ENCODE measurements around the gene CHN2. TPM values are rescaled to one million over a fixed set of nuclear protein-coding genes. Genes with fewer than 3 reads are reported as not detected.
A peak's percentile ranks its signal among the peaks of the same experiment; 100 is the strongest.
"Not testable (repeated sequence)": the region's sequence is repeated elsewhere in the genome, so short reads cannot be mapped to it uniquely, and the experiment has no call there.

Gene CHN2
- total and polyA plus RNA-seq, 8 donors = 2.8 to 8.9 (median 4.3) TPM

GRCh38 chr7:29527505-29528108 lies 333.0 kb downstream of the CHN2 start:
- Histone ChIP-seq H3K4me3 (no peak overlapping the region), H3K9me3 (peaks cover 0 to 5% of the 10 kb centered on the region in 2 donors), H3K27ac (no peak overlapping the region), H3K36me3 (no peaks in the 10 kb centered on the region), H3K27me3 (no peaks in the 10 kb centered on the region), H3K4me1 (no peaks in the 10 kb centered on the region)
- DNase-seq (no peak), ATAC-seq (no peak)
- TF ChIP-seq CTCF (IDR thresholded peaks at IDR 0.05) = no peak
- intact Hi-C loops (cut with DNase I) = no loop called here

DNA sequence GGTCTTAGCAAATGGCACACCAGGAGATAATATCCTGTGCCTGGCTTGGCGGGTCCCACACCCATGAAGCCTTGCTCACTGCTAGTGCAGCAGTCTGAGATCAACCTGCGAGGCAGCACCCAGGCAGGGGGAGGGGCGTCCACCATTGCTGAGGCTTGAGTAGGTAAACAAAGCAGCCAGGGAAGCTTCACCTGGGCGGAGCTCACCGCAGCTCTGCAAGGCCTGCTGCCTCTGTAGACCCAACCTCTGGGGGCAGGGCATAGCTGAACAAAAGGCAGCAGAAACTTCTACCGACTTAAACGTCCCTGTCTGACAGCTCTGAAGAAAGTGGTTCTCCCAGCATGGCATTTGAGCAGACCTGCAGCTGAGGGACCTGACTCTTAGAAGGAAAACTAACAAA lies 334.0 kb downstream of the CHN2 start:
- intact Hi-C loops (cut with DNase I); H3K36me3 ChIP-seq; H3K9me3 ChIP-seq; H3K4me1 ChIP-seq; H3K27me3 ChIP-seq; H3K4me3 ChIP-seq; ATAC-seq; H3K27ac ChIP-seq: not testable (repeated sequence)
- DNase-seq = peak in 1 of 4 donors; percentile 39

Other genes with a start within 250 kb of the CHN2 start
- 1 to 10 TPM; 2.9 to 6.9 TPM for gene TRIL, start 236.4 kb upstream of the CHN2 start, total RNA-seq
- gene TRIL, start 236.4 kb upstream of the CHN2 start, polyA plus RNA-seq (ENCODE audit: insufficient read length in 6 of 6) = 10 to 100 TPM; 35.7 to 58.2 (median 50.9) TPM
- 10 to 100 TPM; 37.8 to 40.8 TPM for gene CPVL, start 48.2 kb upstream of the CHN2 start, total RNA-seq
- gene CPVL, start 48.2 kb upstream of the CHN2 start, polyA plus RNA-seq (ENCODE audit: insufficient read length in 6 of 6) = 10 to 100 TPM in 3 of 6 donors, 1 to 10 TPM in 3; 6.8 to 13.2 (median 10.0) TPM